Measurements from ENCODE around the gene CEMIP2.

The CEMIP2 gene

GRCh38 chr9:71646131-71646530 lies 122.2 kb downstream of the CEMIP2 start:
- Histone ChIP-seq H3K4me3 (replicated peaks; ENCODE audit: low read depth, low read length) (no peak overlapping the region), H3K27me3 (replicated peaks; ENCODE audit: control insufficient read depth, insufficient read depth, low read length) (no peaks in the 10 kb centered on the region; the same call in 1 of the 2 replicates), H3K36me3 (ENCODE audit: control insufficient read depth, insufficient read depth, low read length) (no peaks in the 10 kb centered on the region)
- TF ChIP-seq, protein P1, sequence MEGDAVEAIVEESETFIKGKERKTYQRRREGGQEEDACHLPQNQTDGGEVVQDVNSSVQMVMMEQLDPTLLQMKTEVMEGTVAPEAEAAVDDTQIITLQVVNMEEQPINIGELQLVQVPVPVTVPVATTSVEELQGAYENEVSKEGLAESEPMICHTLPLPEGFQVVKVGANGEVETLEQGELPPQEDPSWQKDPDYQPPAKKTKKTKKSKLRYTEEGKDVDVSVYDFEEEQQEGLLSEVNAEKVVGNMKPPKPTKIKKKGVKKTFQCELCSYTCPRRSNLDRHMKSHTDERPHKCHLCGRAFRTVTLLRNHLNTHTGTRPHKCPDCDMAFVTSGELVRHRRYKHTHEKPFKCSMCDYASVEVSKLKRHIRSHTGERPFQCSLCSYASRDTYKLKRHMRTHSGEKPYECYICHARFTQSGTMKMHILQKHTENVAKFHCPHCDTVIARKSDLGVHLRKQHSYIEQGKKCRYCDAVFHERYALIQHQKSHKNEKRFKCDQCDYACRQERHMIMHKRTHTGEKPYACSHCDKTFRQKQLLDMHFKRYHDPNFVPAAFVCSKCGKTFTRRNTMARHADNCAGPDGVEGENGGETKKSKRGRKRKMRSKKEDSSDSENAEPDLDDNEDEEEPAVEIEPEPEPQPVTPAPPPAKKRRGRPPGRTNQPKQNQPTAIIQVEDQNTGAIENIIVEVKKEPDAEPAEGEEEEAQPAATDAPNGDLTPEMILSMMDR (IDR thresholded peaks at IDR 0.05; ENCODE audit: insufficient read depth, low read length, poor library complexity, severe bottlenecking), result no peak
- no peak for DNase-seq (ENCODE audit: extremely low read depth, insufficient read length)

DNA sequence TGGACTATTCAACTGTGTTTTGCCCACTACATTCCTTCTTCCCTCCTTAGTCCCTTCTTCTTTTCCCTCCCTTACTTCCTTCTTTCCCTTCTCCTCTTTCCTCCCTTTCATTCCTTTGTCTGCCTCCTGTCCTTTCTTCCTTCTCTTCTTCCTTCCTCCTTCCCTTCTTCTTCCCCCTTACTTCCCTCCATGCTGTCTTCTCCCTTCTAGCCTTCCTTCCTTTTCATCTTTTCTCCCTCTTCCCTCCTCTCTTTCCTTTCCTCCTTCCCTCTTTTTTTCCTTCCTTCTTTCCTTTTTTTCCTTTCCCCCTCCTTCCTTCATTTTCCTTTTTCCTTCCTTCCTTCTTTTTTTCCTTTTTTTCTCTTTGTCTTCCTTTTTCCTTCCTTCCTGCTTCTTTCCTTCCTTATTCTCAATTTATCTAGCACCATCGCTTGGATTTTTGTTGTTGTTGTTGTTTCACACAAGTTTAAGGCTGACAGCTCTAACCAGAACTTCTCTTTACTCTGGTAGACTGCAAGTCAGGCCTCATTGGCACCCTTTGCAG lies 123.4 kb downstream of the CEMIP2 start:
- Histone ChIP-seq H3K36me3 (ENCODE audit: control insufficient read depth, insufficient read depth, low read length) (no peaks in the 10 kb centered on the region), H3K27me3 (replicated peaks; ENCODE audit: control insufficient read depth, insufficient read depth, low read length) (no peaks in the 10 kb centered on the region; the same call in 1 of the 2 replicates), H3K4me3 (replicated peaks; ENCODE audit: low read depth, low read length) (no peak overlapping the region)
- DNase-seq (ENCODE audit: extremely low read depth, insufficient read length), result no peak
- TF ChIP-seq, protein P1 (IDR thresholded peaks at IDR 0.05; ENCODE audit: insufficient read depth, low read length, poor library complexity, severe bottlenecking), result no peak

DNA sequence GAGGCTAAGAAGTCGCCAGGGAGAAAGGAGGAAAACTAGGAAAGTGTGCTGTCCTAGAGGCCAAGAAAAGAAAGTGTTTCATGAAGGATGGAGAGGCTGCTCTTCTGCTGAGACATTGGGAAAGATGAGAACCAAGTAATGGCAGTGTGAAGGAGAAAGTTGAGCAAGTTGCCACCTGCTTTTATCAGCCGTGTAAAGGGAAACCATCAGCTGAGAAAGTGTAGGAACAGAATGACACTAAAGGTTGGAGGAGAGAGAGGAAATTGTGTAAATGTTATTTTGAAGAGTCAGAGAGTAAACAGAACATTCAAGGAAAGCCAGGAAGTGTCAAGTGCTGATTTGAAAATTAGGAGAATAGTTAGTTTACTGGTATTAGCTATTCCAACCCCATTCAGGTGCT lies 125.0 kb downstream of the CEMIP2 start:
- H3K36me3 ChIP-seq (ENCODE audit: control insufficient read depth, insufficient read depth, low read length), result no peaks in the 10 kb centered on the region
- TF ChIP-seq, protein P1 (IDR thresholded peaks at IDR 0.05; ENCODE audit: insufficient read depth, low read length, poor library complexity, severe bottlenecking), result no peak
- no peak overlapping the region for H3K4me3 ChIP-seq (replicated peaks; ENCODE audit: low read depth, low read length)
- DNase-seq (ENCODE audit: extremely low read depth, insufficient read length), result no peak
- H3K27me3 ChIP-seq (replicated peaks; ENCODE audit: control insufficient read depth, insufficient read depth, low read length), result no peaks in the 10 kb centered on the region; the same call in 1 of the 2 replicates

GRCh38 chr9:71642056-71642455 lies 126.3 kb downstream of the CEMIP2 start:
- DNase-seq (ENCODE audit: extremely low read depth, insufficient read length), result no peak
- H3K4me3 ChIP-seq (replicated peaks; ENCODE audit: low read depth, low read length), result no peak overlapping the region
- H3K36me3 ChIP-seq (ENCODE audit: control insufficient read depth, insufficient read depth, low read length), result no peaks in the 10 kb centered on the region
- H3K27me3 ChIP-seq (replicated peaks; ENCODE audit: control insufficient read depth, insufficient read depth, low read length), result no peaks in the 10 kb centered on the region; the same call in 1 of the 2 replicates
- TF ChIP-seq, protein P1 (IDR thresholded peaks at IDR 0.05; ENCODE audit: insufficient read depth, low read length, poor library complexity, severe bottlenecking), result no peak

DNA sequence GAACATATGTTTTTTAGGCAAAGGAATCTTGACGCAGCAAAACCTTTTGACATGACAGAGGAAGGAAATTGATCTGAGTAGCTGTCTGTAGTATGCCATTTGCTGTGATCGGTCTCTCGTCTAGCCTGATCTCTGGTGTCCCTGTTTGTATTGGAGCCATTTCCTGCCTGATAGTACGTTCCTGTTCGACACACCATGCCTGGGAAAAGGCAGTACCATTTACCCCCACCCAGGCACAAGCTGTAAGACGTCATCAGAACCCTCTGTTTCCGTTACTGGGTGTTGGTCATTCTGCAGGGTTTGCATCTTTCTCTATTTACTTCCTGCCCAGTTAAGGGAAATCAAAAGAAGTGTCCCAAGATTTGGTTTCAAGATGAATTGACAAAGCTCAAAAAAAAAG lies 129.7 kb downstream of the CEMIP2 start:
- TF ChIP-seq, protein P1 (IDR thresholded peaks at IDR 0.05; ENCODE audit: insufficient read depth, low read length, poor library complexity, severe bottlenecking), result no peak
- DNase-seq (ENCODE audit: extremely low read depth, insufficient read length), result no peak
- no peaks in the 10 kb centered on the region for H3K36me3 ChIP-seq (ENCODE audit: control insufficient read depth, insufficient read depth, low read length)
- no peak overlapping the region for H3K4me3 ChIP-seq (replicated peaks; ENCODE audit: low read depth, low read length)
- no peaks in the 10 kb centered on the region for H3K27me3 ChIP-seq (replicated peaks; ENCODE audit: control insufficient read depth, insufficient read depth, low read length)

DNA sequence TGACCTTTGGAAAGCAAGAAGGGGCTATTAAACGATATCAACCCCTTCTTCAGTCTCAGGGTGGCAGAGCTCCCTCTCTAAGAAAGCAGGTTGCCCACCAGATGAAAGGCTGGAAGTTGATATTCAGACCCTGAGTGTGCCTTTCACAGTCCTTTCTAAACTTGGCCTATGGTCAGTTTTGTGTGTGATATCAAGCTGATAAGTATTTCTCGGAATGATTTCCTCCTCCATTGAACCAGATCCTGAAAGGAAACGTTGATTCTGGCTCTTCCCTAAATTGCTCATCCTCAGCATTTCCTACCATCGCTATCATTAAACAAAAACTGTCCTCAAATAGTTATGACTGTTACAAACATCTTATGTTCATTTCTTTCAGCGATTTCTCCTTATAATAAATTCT lies 130.4 kb downstream of the CEMIP2 start:
- H3K4me3 ChIP-seq (replicated peaks; ENCODE audit: low read depth, low read length), result no peak overlapping the region
- H3K36me3 ChIP-seq (ENCODE audit: control insufficient read depth, insufficient read depth, low read length), result no peaks in the 10 kb centered on the region
- TF ChIP-seq, protein P1 (IDR thresholded peaks at IDR 0.05; ENCODE audit: insufficient read depth, low read length, poor library complexity, severe bottlenecking), result no peak
- DNase-seq (ENCODE audit: extremely low read depth, insufficient read length), result no peak
- no peaks in the 10 kb centered on the region for H3K27me3 ChIP-seq (replicated peaks; ENCODE audit: control insufficient read depth, insufficient read depth, low read length)

All from GM06990 (cell line).